ENCODE measurements around the gene SLC25A10.
"Not testable (repeated sequence)": the region's sequence is repeated elsewhere in the genome, so short reads cannot be mapped to it uniquely, and the experiment has no call there.

SLC25A10 gene

DNA sequence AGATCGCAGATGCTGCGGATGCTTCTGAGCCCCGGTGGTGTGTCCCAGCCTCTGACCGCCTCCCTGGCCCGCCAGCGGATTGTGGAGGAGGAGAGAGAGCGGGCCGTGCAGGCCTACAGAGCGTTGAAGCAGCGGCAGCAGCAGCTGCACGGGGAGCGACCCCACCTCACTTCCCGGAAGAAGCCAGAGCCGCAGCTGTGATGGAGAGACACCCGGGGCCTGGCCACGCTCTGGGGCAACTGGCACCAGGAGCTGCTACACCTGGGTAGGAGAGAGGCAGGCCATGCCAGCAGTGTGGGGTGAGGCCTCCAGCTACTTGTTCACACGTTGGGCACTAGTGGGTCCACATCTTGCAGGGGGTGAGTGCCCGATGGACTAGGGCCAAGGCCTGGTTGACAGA, 39.6 kb upstream of the SLC25A10 start:
- no peak overlapping the region for H3K4me3 ChIP-seq (replicated peaks in 1 of 2; ENCODE audit: low read depth in 2 of 2, low read length in 2 of 2)
- TF ChIP-seq, protein P1, sequence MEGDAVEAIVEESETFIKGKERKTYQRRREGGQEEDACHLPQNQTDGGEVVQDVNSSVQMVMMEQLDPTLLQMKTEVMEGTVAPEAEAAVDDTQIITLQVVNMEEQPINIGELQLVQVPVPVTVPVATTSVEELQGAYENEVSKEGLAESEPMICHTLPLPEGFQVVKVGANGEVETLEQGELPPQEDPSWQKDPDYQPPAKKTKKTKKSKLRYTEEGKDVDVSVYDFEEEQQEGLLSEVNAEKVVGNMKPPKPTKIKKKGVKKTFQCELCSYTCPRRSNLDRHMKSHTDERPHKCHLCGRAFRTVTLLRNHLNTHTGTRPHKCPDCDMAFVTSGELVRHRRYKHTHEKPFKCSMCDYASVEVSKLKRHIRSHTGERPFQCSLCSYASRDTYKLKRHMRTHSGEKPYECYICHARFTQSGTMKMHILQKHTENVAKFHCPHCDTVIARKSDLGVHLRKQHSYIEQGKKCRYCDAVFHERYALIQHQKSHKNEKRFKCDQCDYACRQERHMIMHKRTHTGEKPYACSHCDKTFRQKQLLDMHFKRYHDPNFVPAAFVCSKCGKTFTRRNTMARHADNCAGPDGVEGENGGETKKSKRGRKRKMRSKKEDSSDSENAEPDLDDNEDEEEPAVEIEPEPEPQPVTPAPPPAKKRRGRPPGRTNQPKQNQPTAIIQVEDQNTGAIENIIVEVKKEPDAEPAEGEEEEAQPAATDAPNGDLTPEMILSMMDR (IDR thresholded peaks at IDR 0.05; ENCODE audit: low read depth, low read length): no peak
- no peak for DNase-seq (ENCODE audit: low read depth in 2 of 2)

- no peak overlapping the region for H3K4me3 ChIP-seq (replicated peaks in 1 of 2; ENCODE audit: low read depth in 2 of 2, low read length in 2 of 2)
- no peak for DNase-seq (ENCODE audit: low read depth in 2 of 2)
- TF ChIP-seq, protein P1 (IDR thresholded peaks at IDR 0.05; ENCODE audit: low read depth, low read length): no peak
Observed at GRCh38 chr17:81672954-81673353, 39.1 kb upstream of the SLC25A10 start.

DNA sequence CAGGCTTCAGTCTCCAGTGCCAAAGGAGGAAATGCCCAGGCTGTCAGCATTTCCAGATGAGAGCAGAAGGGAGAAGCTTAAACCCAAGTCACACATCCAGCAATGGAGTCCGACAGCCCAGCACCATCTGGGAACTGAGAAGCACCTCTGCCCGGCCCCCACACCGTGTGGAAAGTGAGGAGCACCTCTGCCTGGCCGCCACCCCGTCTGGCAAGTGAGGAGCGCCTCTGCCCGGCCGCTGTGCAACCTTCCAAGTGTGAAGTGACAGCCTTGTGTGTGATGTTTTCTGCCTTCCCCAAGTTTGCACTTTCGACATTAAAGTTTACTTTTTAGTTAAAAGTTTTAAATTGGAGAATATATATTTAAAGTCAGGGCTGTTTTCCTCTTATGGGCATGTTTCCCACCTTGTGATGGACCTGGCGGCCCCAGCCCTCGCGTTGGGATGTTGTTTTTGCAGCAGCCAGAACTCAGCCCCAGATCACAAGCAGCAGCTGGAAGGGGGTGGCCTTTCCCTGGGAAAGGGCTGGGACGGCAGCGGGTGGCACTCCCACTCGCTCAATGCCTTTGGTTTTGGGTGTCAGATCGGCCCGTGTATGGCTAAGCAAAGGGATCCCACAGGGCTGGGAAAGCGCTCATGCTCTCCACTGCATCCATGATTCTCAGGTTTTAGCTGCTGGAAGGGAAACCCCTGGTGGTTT, 38.4 kb upstream of the SLC25A10 start:
- TF ChIP-seq, protein P1 (IDR thresholded peaks at IDR 0.05; ENCODE audit: low read depth, low read length): no peak
- H3K4me3 ChIP-seq (replicated peaks in 1 of 2; ENCODE audit: low read depth in 2 of 2, low read length in 2 of 2): no peak overlapping the region
- DNase-seq (ENCODE audit: low read depth in 2 of 2): no peak

GRCh38 chr17:81675515-81676221, 36.4 kb upstream of the SLC25A10 start:
- peak; percentile 49 to 52 for DNase-seq (ENCODE audit: low read depth in 2 of 2)
- TF ChIP-seq, protein P1 (IDR thresholded peaks at IDR 0.05; ENCODE audit: low read depth, low read length): peak; percentile 54
- H3K4me3 ChIP-seq (replicated peaks in 1 of 2; ENCODE audit: low read depth in 2 of 2, low read length in 2 of 2): not testable (repeated sequence)

DNA sequence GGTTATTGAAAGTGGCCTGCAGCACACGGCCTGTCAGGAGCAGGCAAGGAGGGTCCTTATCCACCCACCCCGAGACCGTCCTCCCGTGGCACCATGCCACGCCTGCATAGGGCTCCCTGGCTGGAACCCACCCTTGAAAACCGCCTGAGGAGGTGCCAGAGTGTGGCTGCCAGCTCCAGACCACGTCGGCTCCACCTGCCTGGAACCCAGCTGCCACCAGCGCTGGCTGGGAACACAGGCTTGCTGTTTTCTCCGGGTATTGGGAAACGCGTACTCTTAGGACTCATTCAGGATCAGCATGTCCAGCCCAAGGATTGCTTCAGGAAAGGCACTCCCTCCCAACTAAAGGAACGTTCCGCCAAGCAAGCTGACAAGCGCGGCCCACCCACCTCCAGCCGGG, 35.2 kb upstream of the SLC25A10 start:
- DNase-seq (ENCODE audit: low read depth in 2 of 2): no peak
- TF ChIP-seq, protein P1 (IDR thresholded peaks at IDR 0.05; ENCODE audit: low read depth, low read length): no peak
- no peak overlapping the region for H3K4me3 ChIP-seq (replicated peaks in 1 of 2; ENCODE audit: low read depth in 2 of 2, low read length in 2 of 2)

- no peak overlapping the region for H3K4me3 ChIP-seq (replicated peaks in 1 of 2; ENCODE audit: low read depth in 2 of 2, low read length in 2 of 2)
- no peak for DNase-seq (ENCODE audit: low read depth in 2 of 2)
- TF ChIP-seq, protein P1 (IDR thresholded peaks at IDR 0.05; ENCODE audit: low read depth, low read length): no peak
Observed at GRCh38 chr17:81680150-81680549, 31.9 kb upstream of the SLC25A10 start.
